ENCODE measurements around the gene TMCO4.

GRCh38 chr1:19661721-19662228 lies 137.9 kb downstream of the TMCO4 start:
- TF ChIP-seq CTCF (IDR thresholded peaks at IDR 0.05) (peak; percentile 79), EZH2 (IDR thresholded peaks at IDR 0.05; ENCODE audit: borderline replicate concordance, insufficient read depth, low read depth, low read length, poor library complexity, severe bottlenecking) (no peak)

All from B cell (primary cell).